Measurements from ENCODE around the gene PPHLN1.
A peak's percentile ranks its signal among the peaks of the same experiment; 100 is the strongest.
"Not testable (repeated sequence)": the region's sequence is repeated elsewhere in the genome, so short reads cannot be mapped to it uniquely, and the experiment has no call there.

Gene PPHLN1

GRCh38 chr12:42322567-42322966 is 3.4 kb upstream of the PPHLN1 start:
- DNase-seq (ENCODE audit: low read depth) = no peak

GRCh38 chr12:42323856-42324255 is 2.1 kb upstream of the PPHLN1 start:
- DNase-seq (ENCODE audit: low read depth) = no peak

- DNase-seq (ENCODE audit: low read depth) = no peak
Observed at GRCh38 chr12:42325326-42325652, 678 bp upstream of the PPHLN1 start.

DNA sequence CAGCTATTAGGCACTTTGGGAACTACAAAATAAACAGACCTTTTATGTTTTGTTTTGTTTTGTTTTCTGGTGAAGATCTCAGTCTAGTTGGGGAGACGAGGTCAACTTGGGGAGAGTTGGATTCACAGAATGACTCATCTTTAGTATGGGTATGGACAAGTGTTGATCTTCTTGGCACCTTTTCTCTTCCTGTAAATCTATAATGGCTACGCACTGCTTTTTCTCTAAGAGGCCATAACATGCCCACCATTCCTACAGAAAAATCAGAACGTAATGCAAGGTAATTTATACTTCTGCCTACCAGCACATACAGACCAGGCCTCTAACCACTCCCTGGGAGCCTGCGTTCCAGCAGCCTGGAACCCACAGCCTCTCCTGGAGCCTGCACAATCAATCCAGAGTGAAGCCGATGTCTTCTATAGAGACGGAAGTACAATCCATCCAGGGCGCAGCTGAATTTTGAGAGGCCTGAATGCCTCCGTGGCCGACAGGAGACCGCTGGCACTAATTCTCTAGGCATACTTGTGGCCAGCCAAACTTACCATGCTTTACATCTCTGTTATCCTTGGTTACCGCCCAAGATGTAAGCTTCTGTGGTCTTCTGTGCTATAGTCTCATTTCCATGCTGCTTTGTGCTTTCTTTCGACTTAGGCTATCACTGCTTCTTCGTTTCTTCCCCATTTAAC is 717 bp downstream of the PPHLN1 start:
- DNase-seq (ENCODE audit: low read depth) = peak; percentile 10

DNA sequence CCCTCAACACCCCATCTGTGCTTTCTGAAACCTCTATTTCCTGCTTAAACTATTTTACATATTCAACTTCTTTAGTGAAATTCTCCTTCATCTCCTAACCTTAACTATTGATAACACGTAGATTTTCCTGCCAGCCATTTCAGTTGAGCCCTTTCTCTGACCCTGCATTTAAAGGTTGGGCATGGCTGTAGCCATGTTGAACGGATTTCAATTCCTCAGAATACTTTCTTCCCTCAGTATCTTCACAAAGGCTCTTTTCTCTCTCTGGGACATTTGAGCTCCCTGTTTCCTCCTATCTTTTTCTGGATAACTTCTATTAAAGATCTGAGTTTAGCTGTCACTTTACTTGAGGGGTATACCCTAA is 1.2 kb downstream of the PPHLN1 start:
- no peak for DNase-seq (ENCODE audit: low read depth)

DNA sequence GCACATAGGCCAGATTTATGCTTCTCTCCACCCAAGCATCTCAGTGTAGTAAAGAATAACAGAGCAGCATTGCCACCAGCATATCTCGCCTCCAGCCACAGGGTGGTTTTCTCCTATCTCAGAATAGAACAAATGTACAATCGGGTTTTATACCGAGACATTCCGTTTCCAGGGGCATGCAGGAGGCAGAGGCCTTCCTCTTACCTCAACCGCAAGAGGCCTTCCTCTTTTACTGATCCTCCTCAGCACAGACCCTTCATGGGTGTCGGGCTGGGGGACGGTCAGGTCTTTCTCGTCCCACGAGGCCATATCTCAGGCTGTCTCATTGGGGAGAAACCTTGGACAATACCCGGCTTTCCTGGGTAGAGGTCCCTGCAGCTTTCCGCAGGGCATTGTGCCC is 4.1 kb downstream of the PPHLN1 start:
- DNase-seq (ENCODE audit: low read depth) = not testable (repeated sequence)

DNA sequence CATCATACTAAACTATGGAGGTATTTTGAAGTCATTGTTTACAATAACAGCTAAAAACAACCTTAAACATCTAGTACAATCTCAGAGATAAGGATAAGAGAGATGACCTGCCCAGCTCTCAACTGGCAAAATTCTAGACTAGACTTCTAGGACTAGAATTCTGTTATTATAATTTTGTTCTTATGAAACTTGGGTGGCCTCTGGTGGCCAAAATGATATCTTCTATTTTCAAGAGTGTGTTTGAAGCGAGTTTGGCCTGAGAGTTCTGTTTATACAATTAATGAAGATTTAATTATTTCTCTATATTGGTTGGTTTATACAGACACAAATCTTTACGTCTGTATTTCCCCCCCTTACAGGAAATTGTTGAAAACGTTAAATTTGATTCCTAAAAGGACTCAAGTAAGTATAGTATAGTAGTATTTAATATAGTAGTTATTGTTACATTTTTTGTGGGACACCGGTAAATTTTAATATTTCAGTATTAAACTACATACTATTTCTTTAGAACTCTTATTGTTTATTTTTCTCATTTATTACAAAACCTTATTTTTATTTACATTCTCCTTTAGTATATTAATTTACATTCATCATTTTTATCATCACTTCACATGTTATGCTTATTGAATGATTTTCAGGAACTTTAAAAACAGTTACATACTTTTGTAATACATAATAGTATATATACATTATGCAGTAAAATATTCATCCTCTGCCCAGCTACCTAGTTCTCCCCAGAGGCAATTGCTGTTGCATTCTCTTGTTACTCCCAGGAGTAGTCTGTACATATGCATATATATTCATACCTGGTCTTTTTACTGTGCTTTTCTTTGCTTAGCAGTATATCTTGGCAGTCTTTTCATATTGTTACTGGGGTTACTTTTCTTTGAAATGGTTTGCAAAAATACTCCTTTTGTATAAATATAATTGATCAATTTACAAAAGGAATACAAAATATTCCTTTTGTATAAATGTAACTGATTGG is 6.6 kb downstream of the PPHLN1 start:
- peak; percentile 12 for DNase-seq (ENCODE audit: low read depth)

DNA sequence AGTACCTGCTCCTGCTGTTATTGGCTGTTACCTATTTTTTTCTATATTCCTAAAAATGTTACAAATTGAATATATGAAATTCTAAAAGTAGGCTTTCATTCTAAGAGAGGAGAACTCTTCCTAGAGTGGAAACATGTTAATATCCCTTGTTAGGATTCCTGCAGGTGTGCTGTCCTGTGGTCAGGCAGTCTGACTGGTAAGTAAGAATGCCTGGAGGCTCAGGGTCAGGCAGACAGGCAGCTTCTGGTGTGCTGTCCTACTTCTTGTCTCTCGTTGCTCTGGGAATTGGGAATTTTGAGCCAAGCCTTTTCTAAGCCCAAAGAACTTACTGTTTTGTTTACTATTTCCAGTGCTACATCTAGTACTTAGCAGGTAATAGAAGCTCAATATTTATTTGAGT is 10.3 kb downstream of the PPHLN1 start:
- DNase-seq (ENCODE audit: low read depth) = no peak

GRCh38 chr12:42338280-42338679 is 12.3 kb downstream of the PPHLN1 start:
- DNase-seq (ENCODE audit: low read depth) = no peak

DNA sequence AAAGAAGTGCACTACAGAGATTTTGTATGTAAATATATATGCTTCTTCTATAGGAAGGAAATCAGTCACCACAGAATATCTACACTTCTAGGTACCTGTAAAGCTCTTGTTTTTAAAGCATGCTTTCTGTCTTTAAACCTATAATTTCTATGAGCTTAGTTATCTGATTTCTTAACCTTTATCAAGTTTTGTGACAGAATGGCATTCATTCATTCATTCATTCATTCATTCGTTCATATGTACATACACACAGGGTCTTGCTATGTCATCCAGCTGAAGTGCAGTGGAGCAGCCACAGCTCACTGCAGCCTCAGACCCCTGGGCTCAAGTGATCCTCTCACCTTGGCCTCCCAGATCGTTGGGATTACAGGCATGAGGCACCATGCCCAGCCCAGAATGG is 16.1 kb downstream of the PPHLN1 start:
- no peak for DNase-seq (ENCODE audit: low read depth)

GRCh38 chr12:42343721-42344120 is 17.8 kb downstream of the PPHLN1 start:
- no peak for DNase-seq (ENCODE audit: low read depth)

- no peak for DNase-seq (ENCODE audit: low read depth)
Observed at GRCh38 chr12:42346403-42347002, 20.5 kb downstream of the PPHLN1 start.

- not testable (repeated sequence) for DNase-seq (ENCODE audit: low read depth)
Observed at GRCh38 chr12:42349119-42350020, 23.4 kb downstream of the PPHLN1 start.

DNA sequence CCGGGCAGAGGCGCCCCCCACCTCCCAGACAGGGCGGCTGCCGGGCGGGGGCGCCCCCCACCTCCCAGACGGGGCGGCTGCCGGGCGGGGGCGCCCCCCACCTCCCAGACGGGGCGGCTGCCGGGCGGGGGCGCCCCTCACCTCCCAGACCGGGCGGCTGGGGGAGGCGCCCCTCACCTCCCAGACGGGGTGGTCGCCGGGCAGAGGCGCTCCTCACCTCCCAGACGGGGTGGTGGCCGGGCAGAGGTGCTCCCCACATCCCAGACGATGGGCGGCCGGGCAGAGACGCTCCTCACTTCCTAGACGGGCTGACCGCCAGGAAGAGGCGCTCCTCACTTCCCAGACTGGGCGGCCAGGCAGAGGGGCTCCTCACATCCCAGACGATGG is 24.0 kb downstream of the PPHLN1 start:
- not testable (repeated sequence) for DNase-seq (ENCODE audit: low read depth)

DNA sequence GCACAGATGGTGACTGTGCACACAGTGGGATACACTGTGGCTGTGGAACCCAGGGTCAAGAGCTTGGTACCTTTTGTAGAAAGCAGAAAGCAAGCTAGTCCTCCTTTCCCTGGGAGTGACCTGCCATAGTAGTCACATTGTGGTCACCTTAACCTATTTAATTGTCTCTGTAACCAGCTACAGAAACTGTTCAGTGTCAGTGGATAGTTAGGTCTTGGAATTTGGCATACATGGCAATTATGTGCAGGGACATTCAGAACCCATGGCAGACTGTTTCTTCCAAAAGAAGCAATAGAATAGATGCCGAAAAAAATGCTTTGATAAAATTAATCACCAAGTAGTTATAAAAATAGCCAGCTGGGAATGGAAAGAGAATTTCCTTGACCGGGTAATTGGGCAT is 30.4 kb downstream of the PPHLN1 start:
- no peak for DNase-seq (ENCODE audit: low read depth)

- no peak for DNase-seq (ENCODE audit: low read depth)
Observed at GRCh38 chr12:42360747-42361403, 34.9 kb downstream of the PPHLN1 start.

DNA sequence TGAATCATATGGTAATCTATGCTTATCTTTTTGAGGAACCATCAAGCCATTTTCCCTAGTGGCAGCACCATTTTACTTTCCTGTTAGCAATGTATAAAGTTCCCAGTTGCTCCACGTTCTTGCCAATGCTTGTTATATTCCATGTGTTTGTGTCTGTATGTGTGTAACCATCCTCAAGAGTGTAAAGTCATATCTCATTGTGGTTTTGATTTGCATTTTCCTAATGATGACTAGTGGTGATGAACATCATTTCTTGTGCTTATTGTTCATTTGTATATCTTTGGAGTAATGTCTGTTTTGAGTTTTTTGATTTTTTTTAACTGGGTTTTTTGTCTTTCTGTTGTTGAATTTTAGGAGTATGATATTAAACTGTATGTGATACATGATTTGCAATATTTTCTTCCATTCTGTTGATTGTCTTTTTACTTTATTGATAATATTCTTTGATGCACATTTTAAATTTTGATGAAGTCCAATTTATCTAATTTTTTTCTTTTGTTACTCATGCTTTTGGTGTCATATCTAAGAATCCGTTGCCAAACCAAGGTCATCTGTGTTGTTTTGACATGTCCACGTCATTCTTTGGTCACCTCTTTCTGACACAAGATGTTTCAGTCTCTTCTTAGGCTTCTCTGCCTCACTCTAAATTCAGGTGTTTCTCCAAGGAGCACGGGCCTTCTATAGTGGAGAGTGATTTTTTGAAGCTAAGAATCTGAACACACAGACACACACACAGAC is 36.1 kb downstream of the PPHLN1 start:
- DNase-seq (ENCODE audit: low read depth) = no peak

DNA sequence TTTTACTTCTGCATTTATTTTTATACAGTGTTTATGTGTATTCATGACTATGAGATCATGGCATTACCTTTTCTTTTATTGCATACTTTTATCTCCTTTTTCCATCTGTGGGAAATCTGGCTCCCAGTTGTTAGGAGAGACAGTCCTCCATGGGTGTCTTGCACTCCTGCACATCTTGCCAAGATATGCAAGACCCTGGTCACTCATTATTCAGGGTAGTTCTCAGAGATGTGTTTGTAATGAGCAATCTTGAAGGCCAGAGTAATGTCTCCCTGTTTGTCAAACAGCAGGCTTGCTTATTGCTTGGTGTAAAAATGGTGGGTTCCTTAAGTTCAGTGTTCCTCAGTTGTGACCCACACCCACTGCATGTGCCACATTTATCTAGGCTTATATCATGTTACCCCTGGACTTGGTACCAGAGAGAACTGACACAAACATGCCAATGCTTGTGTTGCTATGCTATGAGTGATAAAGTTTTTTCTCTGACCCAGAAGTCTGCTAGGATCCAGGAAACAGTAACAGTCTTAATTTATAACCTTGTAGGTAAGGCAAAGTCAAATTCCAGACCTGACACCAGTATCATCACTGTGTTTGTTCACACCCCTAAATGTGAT is 36.8 kb downstream of the PPHLN1 start:
- DNase-seq (ENCODE audit: low read depth) = no peak

- DNase-seq (ENCODE audit: low read depth) = no peak
Observed at GRCh38 chr12:42364692-42365091, 38.7 kb downstream of the PPHLN1 start.

GRCh38 chr12:42365486-42365885 is 39.5 kb downstream of the PPHLN1 start:
- DNase-seq (ENCODE audit: low read depth) = no peak
